Prostate gland (tissue), 2 donors: ENCODE measurements around the gene TREX2.

ENCODE experiments used
- CTCF ChIP-seq, 4 experiments: fragments of 200-600 bp in 2 of 4; fragments of 450-650 bp in 2 of 4; sonication (generic) in 2 of 4; IDR thresholded peaks; 1 replicate in 3 of 4; 2 replicates in 1 of 4; pipeline ENCODE4 v1.5.1; 2016 to 2019; ENCODE audit warnings: antibody characterized with exemption in 4 of 4, mild to moderate bottlenecking in 2 of 4, moderate library complexity in 2 of 4
- POLR2A ChIP-seq: fragments of 450-650 bp; IDR thresholded peaks from one replicate; pipeline ENCODE4 v1.6.1; 2016; ENCODE audit warnings: antibody characterized with exemption, mild to moderate bottlenecking
- POLR2AphosphoS5 ChIP-seq: sonication (generic); formaldehyde crosslinking; IDR thresholded peaks from one replicate; pipeline ENCODE4 v1.6.1; 2017; ENCODE audit warnings: antibody characterized with exemption

GRCh38 chrX:153491918-153492317, 46.1 kb upstream of the TREX2 start:
- no peak for TF ChIP-seq CTCF (IDR thresholded peaks at IDR 0.05)
- TF ChIP-seq POLR2A = no peak
- no peak for TF ChIP-seq POLR2AphosphoS5
